Stimulated activated CD4-positive, alpha-beta T cell treated with anti-CD3 and anti-CD28 coated beads, TNF-alpha, amount 100 ng/mL, for 4 hours (primary cell): ENCODE measurements around the gene ABRACL.
A peak's percentile ranks its signal among the peaks of the same experiment; 100 is the strongest.
"Not testable (repeated sequence)": the region's sequence is repeated elsewhere in the genome, so short reads cannot be mapped to it uniquely, and the experiment has no call there.

Source experiments
- DNase-seq, 3 experiments: peaks; one replicate each; pipeline ENCODE4 v3.0.0-alpha.2; 2020; ENCODE audit warnings: low read depth in 3 of 3

Gene ABRACL, protein sequence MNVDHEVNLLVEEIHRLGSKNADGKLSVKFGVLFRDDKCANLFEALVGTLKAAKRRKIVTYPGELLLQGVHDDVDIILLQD

DNA sequence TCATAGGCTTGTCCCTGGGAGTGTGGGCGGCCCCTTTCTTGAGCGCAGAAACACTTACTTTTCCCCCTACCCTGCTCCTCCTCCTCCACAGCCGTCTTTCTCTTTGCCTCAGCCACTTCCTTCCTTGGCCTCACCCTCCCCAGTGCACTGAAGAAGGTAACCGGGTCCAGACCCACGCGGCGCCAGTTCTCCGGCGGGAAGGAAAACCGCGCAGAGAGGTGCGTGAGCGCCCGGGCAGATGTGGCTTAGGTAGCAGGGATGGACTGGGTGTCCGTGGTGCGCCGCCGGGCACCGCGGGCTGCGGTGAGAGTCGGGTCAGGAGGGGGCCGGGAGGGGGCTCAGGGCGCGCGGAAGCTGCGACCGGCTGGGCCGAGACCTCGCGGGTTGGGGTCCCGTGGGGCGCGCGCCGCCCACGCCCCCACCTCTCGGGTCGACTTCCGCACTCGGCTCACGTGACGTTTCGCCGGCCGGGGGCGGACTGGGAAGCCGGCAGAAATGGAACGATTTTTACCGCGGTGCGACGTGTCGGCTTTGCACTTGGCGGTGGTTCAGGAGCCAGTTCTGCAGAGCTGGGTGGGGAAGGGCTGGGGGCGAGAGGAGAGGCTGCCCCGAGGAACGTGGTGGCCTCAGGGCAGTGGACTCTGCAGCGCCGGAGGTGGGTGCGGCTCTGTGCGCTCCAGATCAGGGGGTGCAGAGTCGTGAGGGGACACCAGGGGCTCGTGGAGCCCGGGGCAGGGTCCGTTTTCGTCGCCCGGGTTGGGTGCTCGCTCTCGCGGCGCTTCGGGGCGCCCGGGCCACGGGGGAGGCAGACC lies at the start of gene ABRACL:
Gene ABRACL (plus strand): TSS at position 88 of the 812 bp plus-strand sequence. CDS start 5,416 bp downstream, outside the sequence.
- peak; percentile 67 to 76 (median 75) for DNase-seq

DNA sequence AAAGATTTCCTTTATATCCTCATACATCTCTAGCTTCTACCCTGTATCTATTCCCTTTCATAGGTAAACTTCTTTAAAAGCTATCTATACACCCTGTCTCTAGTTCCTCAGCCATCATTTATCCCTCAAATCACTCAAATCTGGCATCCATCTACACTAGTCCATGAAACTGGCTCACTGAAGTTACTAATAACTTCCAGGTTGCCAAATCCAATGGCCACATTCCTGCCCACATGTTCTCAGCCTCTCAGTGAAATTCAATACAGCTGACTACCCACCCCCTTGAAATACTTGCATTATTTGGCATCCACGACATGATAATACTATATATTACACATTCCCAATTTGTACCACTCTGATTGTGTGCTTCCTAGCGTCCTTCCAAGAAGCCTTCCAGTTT lies 49.2 kb upstream of the ABRACL start:
- no peak for DNase-seq

DNA sequence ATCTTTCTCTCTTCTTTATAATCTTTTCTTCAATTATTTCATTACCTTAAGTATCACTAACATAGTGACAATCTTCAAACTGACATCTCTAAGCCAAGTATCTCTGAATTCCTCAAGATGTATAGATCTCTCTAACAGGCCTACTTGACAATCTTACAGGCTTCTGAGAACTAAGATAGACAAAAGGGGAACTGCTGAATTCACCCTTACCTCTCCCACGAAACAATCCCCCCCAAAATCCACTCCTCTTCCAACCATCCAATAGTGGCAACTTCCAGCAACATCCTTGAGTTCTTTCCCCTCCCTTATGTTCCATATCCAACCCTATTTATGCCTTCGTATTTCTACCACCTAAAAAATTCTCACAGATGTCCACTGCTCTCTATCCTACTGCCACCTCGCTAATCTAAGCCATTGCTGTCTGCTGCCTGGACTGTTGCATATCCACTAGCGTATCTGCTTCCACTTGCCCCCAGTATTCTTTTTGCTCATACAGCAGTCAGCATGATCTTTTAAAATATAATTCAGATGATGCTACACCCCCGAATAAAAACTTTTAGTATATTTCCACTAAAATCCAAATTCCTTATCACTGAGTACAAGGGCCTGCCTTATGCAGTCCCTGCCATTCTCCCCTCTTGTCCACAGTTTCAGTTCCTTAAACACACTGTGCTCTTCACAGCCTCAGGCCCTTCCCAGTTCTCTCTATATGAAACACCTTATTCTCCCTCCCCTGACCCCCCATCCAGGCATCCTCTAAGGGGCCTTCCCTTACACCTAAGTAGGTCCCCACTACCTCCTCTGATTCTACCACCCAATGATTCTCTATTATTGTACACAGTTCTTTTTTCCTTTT lies 48.5 kb upstream of the ABRACL start:
- no peak for DNase-seq

DNA sequence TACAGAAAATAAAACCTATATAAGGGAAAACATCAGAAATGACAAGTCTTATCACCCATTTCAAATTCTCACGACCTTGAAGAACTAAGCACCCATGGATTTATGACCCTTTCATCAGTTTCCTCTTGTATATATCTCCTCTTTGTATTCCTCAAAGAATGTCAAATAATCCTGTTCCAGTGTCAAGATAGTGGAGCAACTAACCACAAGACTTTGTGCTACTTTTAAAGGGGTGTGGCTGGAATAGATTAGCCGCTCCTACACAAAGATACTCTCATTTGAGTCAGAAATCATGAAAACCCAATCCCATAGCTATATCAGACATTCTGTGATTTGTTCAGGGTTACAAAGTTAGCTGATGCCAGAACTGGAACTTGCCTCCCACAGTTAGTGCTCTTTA lies 47.1 kb upstream of the ABRACL start:
- DNase-seq: no peak

DNA sequence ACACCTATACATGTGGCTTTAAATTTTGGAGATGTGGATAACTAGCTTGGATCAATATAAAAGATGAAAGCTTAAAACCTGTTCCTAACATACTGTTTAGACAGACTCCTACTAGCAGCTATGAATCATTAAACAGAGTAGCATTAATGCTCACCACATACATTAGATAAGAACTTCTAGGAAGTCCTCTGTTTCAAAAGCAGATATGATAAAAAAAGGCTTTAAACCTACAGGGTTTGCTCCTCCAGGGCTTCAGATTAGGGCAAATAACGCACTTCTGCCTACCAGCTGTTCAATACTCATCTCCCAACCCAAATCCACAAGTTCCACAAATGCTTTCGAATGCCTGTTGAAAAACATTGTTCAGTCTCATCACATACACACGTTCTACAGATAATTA lies 42.0 kb upstream of the ABRACL start:
- no peak for DNase-seq

DNA sequence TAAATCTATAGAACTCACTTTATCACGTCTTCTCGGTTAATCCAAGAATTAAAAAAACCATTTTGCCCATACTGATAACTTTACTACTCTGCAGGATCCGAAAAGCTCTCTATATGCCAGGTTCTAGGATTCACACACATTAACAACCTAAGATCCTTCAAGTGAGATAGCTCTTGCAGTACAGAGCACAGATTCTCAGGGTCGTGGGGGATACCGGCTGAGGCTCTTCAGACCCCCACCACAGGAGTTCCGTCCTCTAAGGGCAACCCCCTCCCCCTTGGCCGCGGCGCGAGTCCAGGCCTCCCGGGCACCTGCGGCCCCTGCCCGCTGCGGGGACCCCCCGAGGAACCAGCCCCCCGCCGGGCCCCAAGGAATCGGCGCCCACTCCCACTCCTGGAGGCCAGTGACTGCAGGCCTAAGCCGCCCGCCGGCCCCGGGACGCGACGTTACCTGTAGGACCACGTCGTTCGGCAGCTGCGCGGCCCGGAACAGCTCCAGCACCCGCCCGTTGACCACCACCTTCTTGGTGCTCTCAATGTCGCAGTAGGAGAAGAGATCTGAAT lies 41.4 kb upstream of the ABRACL start:
- no peak for DNase-seq

DNA sequence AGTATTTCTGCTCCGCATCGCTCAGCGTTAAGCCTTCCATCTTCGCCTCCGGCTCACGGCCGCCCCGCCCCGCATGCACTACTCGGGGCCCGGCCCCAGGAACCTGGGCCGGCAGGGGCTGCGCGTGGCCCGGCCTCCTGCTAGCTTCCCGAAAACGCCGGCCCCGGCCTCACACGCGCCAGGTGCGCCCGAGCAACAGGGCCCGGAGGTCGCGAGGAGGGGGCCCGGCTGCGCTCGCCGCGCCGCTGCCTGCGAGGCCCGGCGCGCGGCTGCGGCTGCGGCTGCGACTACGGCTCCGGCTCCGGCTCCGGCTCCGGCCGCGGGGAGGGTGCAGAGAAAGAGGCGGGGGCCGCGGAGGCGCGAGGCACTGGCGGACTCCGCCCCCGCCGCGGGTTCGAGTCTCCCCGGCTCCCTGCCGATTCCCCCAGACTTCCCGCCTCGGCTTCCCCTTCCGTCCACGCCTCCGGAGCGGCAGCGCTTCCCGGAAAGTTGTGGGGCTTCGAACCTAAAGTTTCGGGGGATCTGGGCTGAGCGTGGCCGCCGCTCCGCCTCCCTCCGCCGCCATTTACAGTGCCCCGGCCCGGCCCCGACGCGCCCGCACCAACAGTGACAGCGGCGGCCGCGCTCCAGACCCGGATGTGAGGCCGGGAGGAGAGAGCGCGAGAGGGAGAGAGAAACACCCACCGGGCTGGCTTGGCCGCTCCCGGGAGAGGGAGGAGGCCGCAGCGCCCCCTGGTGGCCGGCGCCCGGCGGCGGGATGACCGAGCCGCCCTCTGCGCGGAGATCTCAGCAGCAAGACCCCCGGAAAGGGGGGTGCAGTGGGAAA lies 40.7 kb upstream of the ABRACL start, which contains the start of gene REPS1:
Gene REPS1 (minus strand): TSS at position 611 of the 826 bp plus-strand sequence. CDS start 571 bp downstream, at position 40.
- DNase-seq: peak; percentile 81 to 92 (median 82)

DNA sequence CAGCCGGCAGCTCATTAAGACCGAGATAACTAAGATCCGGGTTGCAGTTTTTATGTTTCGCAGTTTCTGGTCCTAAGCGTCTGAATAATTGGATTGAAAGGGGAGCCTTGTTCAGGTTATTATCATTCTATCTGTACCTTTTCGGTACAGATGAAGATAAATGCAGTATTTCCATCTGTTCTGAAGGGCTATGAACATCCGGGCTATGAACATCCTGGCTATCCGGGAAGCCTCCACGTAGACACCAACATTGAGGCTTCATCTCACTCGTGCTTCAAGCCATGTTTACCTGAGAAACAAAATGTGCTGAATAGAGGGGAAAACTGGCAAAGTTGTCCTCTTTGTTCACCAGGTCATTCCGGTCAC lies 40.1 kb upstream of the ABRACL start:
- DNase-seq: no peak

DNA sequence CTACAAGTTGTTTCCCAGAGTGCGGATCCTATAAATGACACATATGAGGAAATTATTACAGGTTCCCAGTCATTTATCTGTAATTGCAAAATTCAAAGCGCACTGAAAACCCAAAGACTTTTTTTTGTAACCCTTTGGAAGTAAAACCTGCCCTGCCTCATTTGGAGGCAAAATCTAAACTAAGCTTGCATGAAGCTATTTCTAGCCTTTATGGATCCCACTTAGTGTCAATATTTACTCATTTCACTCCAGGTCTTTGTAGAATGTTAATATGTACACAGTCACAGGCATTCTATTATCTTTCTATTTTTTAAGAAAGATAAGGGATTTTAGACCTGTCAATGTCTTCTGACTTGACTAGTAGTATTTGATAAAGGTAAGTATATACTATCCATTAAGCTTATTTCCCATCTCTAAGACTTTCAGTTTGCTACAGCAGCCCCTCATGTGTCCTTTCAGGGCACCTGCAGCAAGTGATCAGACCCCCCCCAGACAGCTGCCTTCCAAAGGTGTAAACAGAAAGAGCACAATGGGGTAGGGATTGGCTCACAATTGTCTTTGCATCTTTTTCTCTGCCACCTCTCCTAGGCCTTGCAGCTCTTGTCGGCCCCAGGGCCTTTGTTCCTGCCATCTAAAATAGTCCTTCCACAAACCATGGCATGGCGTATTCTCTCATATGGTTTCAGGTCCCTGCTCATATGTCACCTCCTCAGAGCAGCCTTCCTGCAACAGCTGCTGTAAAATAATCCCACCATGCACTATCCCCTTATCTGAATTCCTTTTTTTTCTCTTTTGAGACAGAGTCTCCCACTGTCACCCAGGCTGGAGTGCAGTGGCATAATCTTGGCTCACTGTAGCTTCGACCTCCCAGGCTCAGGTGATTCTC lies 39.2 kb upstream of the ABRACL start:
- DNase-seq: no peak

DNA sequence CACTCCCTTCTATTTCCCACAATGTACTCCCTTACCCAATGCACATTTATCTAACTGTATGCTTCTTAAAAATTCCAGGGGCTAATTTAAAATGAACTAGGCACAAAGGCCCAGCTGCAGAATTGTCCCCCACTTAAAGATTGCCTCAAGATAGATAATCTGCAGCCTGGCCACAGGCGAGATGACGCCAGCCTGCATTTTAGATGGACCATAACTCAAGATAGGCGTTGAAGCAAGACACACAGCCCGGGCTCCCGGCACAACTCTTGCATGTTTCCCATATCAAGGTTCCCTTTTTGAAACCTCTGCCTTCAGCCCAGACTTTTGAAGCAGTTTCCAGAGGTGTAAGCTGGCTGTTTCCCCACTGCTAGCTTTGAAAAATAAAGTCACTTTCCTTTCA lies 37.3 kb upstream of the ABRACL start:
- no peak for DNase-seq

DNA sequence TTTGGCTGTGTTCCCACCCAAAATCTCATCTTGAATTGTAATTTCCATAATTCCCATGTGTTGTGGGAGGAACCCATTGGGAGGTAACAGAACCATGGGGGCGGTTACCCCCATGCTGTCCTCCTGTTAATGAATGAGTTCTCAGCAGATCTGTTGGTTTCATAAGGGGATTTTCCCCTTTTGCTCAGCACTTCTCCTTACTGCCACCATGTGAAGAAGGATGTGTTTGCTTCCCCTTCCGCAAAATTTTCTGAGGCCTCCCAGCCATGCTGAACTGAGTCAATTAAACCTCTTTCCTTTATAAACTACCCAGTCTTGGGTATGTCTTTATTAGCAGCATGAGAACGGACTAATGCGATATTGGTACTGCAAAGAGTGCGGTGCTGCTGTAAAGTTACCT lies 35.6 kb upstream of the ABRACL start:
- DNase-seq: not testable (repeated sequence)

DNA sequence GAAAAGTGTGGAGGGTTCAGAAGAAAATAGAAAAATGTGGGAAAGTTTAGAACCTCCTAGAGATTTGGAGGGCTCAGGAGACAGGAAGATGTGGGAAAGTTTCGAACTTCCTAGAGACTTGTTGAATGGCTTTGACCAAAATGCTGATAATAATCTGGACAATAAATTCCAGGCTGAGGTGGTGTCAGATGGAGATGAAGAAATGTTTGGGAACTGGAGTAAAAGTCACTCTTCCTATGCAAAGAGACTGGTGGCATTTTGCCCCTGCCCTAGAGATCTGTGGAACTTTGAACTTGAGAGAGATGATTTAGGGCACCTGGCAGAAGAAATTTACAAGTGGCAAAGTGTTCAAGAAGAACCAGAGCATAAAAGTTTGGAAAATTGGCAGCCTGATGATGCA lies 35.1 kb upstream of the ABRACL start:
- not testable (repeated sequence) for DNase-seq

DNA sequence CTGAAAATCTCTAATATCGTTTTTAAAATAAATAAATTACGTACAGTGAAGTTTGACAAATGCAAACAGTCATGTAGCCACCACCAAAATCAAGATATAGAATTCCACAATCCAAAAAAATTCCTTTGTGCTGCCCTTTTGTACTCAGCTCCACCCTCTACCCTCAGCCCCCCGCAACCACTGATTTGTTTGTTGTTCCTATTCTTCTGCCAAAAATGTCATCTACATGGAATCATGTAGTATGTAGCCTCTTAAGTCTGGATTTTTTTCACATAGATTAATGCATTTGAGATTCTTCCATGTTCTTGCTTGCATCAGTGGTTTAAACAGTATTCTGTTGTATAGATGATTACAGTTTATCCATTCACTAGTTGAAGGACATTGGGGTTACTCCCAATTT lies 32.0 kb upstream of the ABRACL start:
- no peak for DNase-seq

DNA sequence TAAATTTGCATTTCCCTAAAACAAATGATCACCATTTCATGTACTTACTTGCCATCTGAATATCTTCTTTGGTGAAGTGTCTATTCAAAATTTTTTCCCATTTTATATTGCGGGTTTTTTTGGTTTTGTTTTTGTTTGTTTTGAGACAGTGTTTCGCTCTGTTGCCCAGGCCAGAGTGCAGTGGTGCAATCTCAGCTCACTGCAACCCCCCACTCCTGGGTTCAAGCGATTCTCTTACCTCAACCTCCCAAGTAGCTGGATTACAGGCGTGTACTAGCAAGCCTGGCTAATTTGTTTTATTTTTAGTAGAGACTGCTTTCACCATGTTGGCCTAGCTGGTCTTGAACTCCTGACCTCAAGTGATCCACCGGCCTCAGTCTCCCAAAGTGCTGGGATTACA lies 31.4 kb upstream of the ABRACL start:
- DNase-seq: no peak

DNA sequence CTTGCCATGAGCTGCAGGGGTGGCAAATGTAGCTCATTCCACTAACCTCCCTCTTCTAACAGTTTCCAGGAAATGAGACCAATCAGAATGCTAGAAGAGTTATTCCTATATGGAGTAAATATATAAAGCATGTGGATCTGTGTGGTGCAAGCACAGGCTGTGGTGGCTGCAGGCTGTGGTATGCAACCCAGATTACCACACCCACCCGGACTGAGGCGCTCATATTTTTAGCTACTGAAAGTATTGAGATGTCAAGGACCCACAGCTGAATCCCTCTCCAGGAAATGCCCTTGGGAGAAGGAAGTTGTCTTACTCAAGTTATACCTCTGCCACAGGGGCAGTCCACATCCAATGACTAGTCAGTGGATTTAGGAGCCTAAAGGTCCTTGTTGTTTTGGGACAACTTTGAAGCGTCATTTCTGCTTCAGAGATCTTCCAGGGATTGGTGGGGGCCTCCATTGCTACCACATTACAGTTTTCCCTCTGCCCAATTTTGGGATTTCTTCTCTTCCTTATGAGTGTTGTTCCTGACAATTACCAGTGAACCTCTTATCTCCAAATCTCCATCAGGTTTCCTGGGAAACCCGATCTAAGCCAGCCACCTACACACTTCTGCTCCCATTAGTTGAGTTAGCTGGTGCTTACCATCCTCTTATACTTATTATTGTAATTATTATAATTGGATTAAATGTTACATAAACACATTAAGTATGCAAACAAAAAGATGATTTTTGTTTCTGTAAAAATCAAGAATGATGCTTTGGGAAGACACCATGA lies 28.4 kb upstream of the ABRACL start:
- DNase-seq: no peak

DNA sequence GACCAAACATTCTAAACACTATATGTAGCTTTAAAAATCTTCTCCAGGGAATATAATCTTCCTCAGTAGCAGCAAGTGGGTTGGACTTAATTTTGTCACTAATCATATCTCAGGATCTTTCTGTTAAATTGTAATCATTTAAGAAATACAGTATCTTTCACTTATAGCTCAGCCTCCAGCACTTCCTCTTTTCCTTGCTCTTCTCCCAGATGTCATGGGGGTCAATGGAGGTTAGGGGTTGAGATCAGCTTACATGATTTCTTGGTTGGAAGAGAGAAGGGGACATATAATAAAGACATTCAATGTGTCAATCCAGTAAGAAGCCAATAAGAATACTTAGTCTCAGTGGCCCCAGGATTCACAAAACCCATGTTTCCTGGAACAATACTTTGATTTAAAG lies 24.8 kb upstream of the ABRACL start:
- no peak for DNase-seq

DNA sequence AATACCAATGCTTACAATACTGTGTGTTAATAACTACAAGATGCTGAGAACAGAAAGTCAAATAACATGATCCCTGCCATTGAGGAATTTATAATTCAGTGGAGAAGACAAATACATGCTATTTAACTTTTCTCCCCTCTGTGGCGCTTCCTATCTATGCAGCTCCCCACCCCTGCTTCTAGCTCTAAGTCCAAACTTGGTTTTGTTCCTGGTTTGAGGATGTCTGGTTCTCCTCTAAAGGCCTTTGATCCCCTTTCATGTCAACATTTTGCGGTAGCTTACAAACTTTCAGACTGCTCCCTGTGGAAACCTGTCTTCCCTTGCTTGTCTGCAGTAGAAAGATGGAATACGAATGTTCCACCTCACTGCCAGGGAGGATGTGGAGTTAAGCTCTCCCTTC lies 22.1 kb upstream of the ABRACL start:
- no peak for DNase-seq

DNA sequence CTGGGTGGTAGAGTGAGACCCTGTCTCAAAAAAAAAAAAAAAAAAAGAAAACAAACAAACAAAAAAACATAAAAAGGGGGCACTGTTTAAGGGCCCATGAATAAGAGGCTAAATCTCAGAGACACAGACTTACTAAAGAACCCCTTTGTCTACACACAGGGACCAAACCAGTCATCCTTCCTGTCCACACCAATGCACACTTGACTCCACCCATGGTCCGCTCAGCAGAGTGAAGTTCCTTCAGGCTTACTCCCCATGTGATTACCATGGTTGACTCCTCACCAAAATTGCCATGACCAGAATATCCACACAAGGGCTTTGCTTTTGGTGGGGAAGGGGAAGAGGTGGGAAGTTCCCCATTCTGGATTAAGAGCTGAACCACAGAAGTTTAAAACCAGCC lies 21.1 kb upstream of the ABRACL start:
- DNase-seq: no peak

DNA sequence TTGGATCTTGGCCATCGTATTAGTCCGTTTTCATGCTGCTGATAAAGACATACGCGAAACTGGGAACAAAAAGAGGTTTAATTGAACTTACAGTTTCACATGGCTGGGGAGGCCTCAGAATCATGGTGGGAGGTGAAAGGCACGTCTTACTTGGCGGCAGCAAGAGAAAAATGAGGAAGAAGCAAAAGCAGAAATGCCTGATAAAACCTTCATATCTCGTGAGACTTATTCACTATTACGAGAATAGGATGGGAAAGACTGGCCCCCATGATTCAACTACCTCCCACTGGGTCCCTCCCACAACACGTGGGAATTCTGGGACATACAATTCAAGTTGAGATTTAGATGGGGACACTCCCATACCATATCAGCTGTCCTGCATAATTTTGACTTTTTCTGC lies 20.4 kb upstream of the ABRACL start:
- DNase-seq: no peak

DNA sequence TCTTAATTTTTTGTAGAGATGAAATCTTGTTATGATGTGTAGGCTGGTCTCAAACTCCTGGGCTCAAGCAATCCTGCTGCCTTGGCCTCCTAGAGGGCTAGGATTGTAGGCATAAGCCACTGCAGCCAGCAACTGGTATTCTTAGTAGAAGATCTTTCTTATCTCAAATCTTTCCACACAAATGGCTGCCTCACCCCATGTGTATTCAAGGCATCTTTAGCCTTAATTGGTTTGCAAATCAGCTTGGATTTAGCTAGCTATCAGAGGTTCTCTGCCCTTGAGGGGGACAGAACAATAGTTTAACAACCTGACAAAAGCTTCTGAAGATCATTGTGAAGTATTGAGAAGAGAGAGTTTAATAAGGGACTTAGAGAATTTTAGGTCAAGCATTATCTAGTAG lies 17.9 kb upstream of the ABRACL start:
- DNase-seq: no peak
